ENCODE results near the gene PASK. TPM values are rescaled to one million over a fixed set of nuclear protein-coding genes. Genes with fewer than 3 reads are reported as not detected.

Gene PASK
- total and polyA plus RNA-seq, 7 donors, result 1.4 to 16.4 (median 4.4) TPM

DNA sequence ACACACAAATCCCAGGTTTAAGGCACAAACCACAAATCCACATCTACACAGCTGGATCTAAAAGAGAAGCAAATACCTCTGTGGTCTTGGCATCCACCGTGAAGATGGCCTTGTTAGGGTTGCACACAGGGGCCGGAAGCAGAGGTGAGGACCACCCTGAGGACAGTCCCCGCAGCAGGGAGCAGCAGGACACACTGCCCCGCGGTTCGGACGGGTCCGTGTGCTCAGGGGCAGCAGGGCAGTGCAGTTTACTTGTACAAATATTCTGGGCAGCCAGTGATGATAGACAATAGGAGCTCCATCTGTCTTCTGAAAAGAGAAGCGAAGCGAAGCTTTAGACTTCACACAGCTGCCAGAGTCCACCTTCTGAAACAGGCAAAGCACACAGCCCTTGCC lies 8.8 kb downstream of the PASK start:
- Histone ChIP-seq H3K4me3 (no peak overlapping the region), H3K27me3 (no peaks in the 10 kb centered on the region), H3K27ac (no peak overlapping the region), H3K4me1 (no peaks in the 10 kb centered on the region), H3K36me3 (no peaks in the 10 kb centered on the region), H3K9me3 (no peaks in the 10 kb centered on the region)
- TF ChIP-seq POLR2AphosphoS5 (IDR thresholded peaks at IDR 0.05) (no peak), POLR2A (IDR thresholded peaks at IDR 0.05) (no peak), EP300 (IDR thresholded peaks at IDR 0.05) (no peak)
- TF ChIP-seq, protein P1, sequence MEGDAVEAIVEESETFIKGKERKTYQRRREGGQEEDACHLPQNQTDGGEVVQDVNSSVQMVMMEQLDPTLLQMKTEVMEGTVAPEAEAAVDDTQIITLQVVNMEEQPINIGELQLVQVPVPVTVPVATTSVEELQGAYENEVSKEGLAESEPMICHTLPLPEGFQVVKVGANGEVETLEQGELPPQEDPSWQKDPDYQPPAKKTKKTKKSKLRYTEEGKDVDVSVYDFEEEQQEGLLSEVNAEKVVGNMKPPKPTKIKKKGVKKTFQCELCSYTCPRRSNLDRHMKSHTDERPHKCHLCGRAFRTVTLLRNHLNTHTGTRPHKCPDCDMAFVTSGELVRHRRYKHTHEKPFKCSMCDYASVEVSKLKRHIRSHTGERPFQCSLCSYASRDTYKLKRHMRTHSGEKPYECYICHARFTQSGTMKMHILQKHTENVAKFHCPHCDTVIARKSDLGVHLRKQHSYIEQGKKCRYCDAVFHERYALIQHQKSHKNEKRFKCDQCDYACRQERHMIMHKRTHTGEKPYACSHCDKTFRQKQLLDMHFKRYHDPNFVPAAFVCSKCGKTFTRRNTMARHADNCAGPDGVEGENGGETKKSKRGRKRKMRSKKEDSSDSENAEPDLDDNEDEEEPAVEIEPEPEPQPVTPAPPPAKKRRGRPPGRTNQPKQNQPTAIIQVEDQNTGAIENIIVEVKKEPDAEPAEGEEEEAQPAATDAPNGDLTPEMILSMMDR (IDR thresholded peaks at IDR 0.05), result no peak
- intact Hi-C loops (cut with DNase I), result no loop called here
- 97% methylated on average over 10 of the region's 10 CpGs for WGBS, 2 donors
- peak; percentile 39 for DNase-seq

DNA sequence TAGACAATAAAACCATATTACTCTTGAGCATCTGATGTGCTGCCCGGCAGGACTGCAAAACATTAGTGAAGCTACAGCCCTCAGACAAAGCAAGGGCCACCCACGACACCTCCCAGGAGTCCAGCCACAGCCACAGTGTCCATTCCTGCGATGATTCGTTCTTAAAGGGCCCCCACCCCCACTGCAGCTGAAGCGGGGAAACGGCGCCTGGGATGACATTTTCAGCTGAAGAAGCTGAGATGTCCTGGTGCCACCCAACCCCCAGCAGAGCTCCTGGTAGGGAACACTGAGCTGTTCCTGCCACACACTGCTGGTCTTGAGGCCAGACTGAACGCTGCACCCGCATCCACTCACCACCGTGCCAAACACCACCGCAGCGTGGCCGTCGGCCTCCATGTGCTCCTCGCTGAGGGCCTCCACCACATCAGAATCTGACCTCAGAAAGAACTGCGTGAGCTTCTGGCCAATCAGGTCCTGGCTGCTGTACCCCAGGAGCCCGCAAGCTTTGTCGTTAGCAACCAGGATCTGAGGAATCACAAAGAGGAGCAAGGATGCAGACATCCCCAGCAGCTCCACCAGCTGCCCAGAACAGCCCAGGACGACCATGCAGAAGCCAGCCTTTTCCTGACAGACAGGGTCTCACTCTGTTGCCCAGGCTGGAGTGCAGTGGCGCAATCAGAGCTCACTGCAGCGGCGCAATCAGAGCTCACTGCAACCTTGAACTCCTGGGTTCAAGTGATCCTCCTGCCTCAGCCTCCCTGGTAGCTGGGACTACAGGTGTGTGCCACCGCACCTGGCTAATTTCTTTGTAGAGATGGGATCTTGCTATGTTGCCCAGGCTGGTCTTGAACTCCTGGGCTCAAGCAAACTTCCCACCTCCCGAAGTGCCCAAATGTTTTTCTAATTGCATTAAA lies 9.5 kb downstream of the PASK start:
- intact Hi-C loops (cut with DNase I), result no loop called here
- 90 to 94% methylated on average over 24 of the region's 24 CpGs for WGBS, 2 donors
- no peak overlapping the region for H3K4me3 ChIP-seq
- no peaks in the 10 kb centered on the region for H3K4me1 ChIP-seq
- no peaks in the 10 kb centered on the region for H3K9me3 ChIP-seq
- no peaks in the 10 kb centered on the region for H3K27me3 ChIP-seq
- DNase-seq, result peak; percentile 32
- TF ChIP-seq, protein P1 (IDR thresholded peaks at IDR 0.05), result no peak
- no peak overlapping the region for H3K27ac ChIP-seq
- H3K36me3 ChIP-seq, result no peaks in the 10 kb centered on the region

DNA sequence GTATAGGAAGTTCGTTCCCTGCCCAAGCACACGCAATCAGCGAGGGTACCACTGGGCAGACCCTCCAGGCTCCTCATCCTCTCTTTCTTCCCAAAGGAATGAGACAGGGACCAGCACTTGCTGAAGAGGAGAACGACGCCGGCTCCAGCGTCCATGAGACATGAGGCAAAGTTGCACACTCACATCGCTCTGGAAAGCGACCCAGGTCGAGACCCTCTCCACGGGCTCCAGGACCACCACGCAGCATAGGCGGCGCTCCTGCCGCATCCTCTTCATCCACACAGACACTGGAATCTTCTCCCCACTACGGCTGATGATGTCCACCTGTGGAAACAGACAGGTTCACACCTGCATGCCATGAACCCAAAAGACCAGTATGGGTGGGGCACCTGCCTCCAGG lies 10.8 kb downstream of the PASK start:
- intact Hi-C loops (cut with DNase I), result no loop called here
- peak; percentile 29 for DNase-seq
- Histone ChIP-seq H3K9me3 (no peaks in the 10 kb centered on the region), H3K4me3 (no peak overlapping the region), H3K36me3 (no peaks in the 10 kb centered on the region), H3K27ac (no peak overlapping the region), H3K4me1 (no peaks in the 10 kb centered on the region), H3K27me3 (no peaks in the 10 kb centered on the region)
- 95 to 96% methylated on average over 16 of the region's 16 CpGs for WGBS, 2 donors
- TF ChIP-seq, protein P1 (IDR thresholded peaks at IDR 0.05), result no peak
- no peak for TF ChIP-seq POLR2A (IDR thresholded peaks at IDR 0.05)

DNA sequence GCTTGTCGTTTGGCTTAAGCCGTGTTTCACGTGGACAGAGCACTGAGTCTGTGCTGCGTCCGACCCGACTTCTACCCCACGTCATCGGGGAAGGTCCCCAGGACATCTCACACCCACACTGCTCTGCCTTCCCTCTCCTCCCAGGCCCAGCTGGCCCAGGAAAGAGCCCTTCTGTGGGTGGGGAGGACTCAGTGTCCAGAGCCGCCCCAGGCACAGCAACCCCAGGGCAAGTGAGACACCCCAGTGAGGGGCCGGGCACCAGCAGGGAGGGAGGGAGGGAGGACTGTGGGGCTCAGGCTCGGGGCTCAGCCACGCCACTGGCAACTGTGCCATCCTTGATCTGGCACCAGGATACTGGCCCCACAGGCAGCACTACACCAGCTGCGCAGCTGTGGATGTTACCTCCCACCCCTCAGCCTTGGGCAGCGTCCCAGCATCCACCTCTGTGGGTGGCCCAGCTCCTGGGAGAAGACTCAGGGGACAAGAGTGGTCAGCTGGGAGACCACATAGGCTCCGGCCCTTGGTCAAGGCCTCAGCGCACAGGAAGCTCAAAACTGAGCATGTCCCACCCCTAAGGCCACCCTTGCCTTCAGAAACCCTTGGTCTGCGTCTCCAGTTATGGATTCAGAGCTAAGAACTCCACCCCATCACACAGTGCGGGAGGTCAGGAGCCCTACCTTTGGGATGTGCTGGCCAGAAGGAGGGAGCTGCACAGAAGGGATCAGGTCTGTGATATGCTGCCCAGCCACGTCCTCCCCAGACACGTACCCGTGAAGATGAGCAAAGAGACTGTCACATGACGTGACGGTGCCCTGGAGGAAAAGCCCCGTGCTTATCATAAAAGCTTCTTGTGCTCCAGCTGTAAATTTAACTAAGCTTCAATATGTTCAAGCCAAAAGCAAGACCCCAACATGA lies 11.7 kb downstream of the PASK start:
- no peaks in the 10 kb centered on the region for H3K9me3 ChIP-seq
- H3K27me3 ChIP-seq, result no peaks in the 10 kb centered on the region
- no peaks in the 10 kb centered on the region for H3K36me3 ChIP-seq
- WGBS, 2 donors, result 90 to 91% methylated on average over 24 of the region's 24 CpGs
- no peak overlapping the region for H3K27ac ChIP-seq
- TF ChIP-seq EP300 (IDR thresholded peaks at IDR 0.05) (no peak), POLR2AphosphoS5 (IDR thresholded peaks at IDR 0.05) (no peak)
- TF ChIP-seq, protein P1 (IDR thresholded peaks at IDR 0.05), result no peak
- no peaks in the 10 kb centered on the region for H3K4me1 ChIP-seq
- H3K4me3 ChIP-seq, result no peak overlapping the region
- intact Hi-C loops (cut with DNase I), result no loop called here
- DNase-seq, result peak; percentile 52

All from sigmoid colon (tissue), 7 donors.